Hematopoietic multipotent progenitor cell treated with erythropoietin and hydrocortisone succinate and interleukin-3 and kit ligand, for 6 days (in vitro differentiated cells): ENCODE data around the gene PRDM2.

Experiments
- DNase-seq: peaks from one replicate; pipeline ENCODE4 v3.0.0-alpha.2; 2015

Gene PRDM2

DNA sequence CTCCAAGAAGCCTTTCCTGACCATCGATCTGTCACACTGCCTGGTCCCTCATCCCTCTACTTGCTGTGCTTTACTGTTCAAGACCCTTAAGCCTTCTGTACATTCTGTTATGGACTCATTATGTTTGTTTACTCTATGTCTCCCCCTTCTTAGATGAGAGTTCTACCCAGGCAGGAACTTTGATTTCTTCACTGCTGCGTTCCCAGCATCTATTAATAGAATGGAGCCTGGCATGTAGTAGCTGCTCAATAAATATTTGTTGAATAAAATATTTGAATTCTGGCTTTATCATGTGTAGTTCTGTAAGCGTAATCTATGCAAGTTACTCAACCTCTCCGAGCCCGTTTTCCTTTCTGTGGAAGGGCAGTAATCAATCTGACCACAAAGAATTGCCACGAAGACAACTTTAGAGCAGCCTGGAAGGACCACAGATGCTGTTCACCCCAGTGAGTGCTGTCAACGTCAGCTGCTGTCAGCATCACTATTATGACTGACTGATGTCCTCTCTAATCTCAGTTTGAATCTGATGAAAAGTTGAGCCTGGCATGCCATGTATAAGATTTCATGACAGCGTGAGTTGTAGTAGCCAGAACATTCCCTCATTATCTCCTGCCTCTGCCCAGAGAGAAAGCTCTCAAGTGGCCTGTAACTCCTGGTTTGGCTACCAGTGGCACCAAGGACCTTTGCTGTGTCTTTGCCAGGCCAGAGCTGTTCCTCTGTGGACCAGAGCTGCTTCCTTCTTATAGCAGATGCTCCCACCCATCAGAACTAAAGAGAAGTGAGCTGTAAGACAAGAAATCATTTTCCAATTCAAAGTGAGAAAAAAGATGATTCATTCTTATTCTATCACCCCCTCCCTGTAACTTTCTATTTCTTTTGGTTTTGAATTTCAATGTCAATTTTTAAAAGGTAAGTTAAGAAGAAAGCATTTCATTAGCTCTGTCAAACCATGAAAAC, 94.5 kb downstream of the PRDM2 start:
- no peak for DNase-seq

DNA sequence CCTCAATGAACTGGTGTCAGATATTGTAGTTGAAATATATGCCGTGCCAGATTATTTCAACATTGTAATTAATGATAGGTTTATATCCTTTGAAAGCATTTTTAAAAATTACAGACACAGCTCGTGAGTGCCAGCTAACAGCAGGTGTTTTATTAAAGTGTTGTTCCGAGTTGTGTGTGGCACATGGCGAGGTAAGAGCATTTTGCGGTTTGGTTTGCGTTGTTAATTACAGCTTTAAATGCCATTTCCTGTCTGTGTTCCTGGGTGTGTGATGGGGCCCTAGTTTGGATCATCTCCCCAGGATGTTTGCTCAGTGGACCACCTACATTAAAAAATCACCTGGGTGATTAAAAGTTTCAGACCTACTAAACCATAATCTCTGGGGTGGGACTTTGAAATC, 97.4 kb downstream of the PRDM2 start:
- no peak for DNase-seq

DNA sequence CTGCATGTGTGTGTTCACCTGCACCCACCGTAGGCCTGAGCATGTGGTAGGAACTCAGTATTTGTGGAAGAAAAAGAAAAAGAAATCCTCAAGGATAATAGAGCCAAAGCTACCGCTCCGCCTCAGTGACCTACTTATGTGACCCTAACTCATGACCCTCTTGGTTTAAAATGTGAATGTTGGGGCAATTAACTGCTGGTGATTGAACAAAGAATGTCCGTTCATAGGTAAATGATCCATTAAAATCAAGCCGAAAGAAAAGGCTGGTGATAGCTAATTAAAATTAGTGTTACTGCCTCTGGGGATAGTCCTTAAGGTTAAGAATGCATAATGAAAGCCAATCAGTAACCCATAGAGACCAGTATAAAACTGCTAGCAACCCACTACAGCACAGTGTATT, 98.1 kb downstream of the PRDM2 start:
- DNase-seq = no peak

DNA sequence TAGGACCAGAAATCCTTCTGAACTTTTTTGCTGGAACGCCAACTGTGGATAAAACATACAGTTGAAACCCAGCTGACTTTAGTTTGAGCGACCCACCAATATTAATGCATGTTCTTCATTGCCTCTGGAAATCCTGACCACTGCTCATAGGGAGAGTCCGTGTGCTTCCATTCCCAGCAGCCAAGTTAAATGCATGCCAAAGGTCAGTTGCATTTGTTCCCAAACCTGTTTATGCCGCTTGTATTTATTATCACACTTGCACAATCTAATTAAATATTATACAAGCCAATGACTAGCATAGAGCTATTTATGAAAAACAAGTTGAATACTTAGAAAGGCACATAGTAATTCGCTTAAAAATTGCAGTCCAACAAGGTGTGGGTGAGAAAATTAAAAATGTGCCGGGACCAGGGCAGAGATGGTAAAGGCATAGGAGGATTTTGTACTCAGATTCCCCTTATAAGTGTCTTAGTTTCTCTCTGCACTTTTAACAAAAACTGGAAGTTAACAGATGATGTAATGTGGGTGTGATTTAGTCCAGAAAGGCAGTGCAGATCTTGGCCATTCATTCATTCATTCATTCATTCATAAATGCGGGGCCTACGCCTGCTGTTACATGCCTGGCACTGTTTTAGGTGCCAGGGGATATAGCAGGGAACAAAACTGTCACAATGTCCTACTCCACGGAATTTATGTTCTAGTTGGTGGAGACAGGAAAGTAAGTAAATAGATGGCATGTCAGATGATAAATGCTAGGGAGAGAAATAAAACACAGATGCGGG, 99.7 kb downstream of the PRDM2 start:
- DNase-seq = no peak

DNA sequence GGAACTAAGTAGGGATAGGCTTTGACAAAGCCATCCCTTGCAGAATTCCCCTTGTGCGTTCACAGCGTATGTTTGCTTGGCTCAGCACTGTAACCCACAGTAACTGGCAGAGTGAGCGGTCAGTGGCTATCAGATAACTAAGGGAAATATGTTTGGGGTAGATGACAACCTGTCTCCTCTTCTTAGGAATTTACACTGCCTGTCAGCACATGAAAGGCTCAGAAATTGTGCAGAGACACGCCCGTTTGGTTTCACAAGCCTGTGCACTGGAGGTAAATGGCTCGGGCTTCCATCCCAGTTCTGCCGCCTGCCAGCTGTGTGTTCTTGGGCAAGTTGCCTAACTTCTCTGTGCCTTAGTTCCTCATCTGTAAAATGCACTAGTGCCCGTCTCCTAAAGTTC, 101.2 kb downstream of the PRDM2 start:
- no peak for DNase-seq

DNA sequence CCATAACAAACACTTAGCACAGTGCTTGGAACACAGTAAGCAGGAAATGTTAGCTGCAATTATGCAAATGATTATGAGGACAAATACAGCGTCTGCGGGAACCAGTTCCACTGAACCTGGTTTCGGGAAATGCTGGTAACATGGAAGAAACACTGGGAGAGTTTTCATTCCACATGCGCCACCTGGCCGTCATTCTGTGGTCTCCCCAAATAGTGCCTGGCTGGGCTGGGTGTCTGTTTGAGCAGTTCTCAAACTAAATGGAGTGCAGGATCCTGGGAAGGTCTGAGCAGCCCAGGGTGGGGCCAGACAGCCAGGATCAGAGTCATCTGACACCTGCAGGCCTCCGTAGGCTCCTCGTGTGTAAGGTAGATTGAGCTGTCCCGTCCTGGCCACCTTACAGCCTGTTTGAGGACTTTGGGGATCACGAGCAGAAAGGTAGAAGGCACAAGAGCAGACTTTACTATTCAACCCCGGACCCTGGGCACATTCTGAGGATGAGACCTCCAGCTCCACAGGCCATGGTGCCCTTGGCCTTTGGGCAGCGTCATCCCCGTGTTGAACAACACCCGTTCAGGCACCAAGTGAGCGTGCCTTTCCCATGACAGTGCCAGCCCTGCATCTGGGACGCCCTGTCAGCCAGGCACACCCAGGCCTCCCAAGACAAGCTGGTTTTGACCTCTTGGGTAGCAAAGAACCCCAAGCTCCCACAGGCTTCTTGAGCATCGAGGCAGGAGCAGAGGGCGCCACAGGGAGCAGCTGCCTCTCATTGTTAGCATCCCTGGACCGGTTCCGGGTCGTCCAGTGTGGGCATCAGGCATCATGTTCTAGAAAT, 101.9 kb downstream of the PRDM2 start:
- no peak for DNase-seq

DNA sequence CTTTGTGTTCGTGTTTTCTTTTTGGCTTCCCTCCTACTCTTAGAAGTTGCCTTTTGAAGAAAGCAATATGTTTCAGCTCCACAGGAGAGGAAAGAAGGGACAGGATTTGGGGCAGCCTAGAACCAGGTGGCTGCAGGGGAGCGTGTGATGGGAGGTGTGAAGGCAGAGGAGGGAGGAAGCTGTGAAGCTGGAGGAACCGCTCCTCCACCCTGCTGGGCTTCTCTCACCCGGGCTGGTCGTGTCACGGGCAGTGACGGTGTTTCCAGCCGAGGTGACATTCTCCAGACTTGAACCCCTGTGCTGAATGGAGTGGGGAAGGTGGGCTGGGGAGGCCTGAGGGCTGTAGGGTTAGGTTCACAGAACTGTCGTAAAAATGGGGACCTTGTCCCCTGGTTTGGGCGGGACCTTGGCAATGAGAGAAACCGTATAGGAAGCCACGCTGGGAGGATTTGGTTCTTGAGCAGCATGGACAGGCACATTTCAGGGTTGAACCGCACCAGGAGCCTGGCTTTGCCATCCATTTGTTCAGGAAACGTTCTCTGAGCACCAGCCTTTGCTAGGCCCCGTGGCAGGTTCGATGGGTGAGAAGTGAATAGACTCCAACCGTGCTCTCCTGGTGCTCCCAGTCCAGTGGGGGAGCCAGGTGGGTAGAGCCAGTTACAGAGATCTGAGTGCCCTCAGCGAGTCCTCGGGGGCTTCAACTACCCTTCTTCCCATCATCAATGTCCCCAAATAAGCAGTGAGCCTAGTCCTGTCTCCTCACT, 103.0 kb downstream of the PRDM2 start:
- no peak for DNase-seq

DNA sequence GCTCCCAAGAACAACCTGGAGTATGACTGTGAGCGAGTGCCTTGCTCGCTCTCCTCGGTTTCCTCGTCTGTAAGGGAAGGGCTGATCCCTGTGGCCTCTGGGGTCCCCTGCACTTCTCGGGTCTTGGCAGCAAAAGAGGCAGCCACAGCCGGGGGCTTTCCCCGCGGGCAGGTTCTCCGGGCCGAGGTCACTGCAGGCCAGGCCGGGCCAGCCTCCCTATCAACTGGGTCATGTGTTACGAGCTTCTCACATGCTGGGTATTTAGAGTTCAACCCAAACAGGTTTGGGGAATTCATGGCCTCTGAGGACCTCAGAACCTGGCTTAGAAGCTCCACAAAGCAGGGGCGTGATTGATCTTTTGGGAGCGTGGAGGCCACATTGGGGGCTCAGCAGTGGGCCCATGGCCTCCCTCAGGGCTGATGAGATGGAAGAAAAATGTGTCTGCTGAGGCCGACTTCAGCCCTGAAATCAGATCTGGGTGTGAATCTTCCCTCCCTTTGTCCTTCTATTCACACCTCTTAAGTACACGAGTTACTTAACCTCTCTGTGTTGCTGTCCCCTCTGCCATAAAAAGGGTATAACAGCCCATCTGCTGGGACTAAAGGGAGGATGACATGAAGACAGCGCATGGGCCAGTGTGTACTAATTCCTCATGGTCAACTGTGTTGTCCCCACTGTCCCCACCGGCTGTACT, 103.7 kb downstream of the PRDM2 start:
- DNase-seq = no peak

DNA sequence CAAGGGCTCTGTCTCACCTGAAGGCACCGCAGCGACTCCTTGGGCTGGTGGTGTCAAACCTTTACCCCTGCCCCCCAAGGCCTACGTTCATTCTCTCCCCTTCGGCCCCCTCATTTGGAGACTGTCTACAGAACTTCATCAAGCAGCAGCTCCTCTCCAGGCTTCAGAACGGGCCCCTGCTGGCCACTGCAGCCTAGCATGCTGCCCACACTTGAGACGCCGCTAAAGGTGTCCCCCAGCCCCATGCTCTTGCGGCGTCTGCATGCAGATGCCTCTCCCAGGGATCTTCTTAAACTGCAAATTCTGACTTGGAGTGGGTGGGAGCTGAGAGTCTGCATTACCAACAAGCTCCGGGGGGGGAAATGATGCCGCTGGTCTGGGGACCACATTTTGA, 104.2 kb downstream of the PRDM2 start:
- DNase-seq = no peak

DNA sequence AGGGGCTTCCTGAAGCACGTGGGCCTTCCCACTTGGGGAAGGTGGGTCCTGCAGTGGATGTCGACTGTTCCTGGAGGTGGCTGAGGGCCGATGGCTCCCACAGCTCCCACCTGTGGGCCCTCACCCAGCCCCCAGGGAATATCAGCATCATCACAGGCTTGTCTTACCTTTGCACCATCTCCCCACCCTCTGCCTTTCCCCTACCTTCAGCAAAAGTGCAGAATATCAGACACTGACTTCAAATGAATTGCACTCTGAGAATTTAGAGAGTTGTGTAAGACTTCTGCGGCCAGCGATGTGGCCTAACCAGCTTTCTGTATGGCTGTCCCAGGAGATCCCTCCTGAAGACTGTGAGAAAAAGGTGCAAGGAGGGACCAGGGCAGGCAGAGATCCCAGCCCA, 105.4 kb downstream of the PRDM2 start:
- DNase-seq = no peak

DNA sequence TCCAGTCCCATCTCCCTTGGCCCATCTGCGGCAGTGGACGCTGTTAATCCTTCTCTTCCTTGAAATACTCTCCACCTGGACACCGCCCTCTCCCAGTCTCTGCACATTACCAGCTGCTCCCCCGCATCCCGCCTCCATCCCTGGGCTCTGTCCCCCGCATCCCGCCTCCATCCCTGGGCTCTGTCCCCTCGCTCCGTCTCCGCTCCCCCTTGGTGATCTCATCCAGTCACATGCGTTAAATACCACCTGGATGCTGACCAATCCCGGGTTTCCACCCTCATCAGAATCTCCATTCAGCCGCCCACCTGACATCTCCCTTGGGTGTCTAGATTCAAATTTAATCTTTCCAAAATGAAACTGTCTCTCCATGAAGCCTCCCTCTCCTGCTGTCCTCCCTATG, 106.1 kb downstream of the PRDM2 start:
- no peak for DNase-seq

DNA sequence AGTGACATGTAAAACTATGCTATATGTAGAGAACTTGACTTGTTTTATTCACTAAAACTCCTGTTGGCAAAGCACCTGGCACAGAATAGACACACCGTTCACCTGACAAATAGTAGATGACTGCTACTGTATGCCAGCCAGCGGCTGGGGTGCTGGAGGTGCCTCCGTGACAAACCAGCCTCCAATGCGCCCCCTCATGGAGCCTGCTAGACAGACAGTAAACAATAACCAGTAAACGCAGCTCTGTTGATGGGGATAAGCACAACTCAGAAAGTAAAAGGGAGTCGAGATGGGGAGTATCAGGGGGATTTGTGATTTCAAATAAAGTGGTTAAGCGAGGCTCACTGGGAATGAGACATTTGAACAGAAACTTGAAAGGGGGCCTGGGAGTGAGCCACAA, 107.2 kb downstream of the PRDM2 start:
- DNase-seq = peak; percentile 54

DNA sequence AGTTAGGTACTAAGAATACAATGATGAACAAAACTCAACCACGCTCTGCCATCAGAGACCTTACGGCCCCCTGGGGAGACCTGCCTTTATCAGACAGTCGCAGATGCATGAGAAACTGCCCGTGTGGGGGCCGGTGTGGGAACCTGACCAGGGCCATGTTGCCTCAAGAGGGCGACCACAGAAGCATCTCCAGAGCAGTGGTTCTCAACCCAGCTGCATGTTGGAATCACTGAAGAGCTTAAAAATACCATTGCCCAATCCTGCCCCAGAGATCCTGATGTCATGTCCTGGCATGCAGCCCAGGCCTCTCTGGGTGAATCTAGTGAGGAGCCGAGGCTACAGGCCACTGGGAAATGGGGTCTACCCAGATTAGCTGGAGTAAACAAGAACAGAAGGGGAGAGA, 108.7 kb downstream of the PRDM2 start:
- peak; percentile 60 for DNase-seq

DNA sequence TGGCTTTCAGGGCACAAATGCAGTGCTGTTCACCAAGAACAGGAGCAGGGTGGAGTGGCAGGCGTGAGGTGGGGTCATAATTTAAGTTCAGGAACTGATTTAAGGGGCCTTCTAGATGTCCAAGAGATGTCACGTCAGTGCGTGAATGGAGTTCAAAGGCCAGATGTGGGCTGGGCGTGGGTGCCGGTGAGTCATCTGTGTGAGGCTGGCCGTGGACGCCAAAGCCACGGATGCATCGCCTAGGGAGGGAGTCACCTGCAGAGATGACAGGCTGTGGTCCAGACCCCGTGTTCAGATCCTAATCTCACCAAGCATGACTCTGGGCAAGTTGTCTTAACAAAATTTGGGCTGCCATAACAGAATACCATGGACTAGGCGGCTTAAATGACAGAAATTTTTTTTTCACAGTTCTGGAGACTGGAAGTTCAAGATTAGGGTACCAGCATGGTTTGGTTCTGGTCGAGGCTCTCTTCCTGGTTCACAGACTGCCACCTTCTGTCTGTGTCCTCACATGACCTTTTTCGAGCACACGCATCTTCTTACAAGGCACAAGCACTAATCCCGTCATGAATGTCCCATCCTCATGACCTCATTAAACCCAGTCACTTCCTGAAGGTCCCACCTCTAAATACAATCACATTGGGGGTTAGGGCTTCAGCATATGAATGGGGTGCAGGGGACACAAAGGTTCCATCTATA, 109.6 kb downstream of the PRDM2 start:
- peak; percentile 18 for DNase-seq

DNA sequence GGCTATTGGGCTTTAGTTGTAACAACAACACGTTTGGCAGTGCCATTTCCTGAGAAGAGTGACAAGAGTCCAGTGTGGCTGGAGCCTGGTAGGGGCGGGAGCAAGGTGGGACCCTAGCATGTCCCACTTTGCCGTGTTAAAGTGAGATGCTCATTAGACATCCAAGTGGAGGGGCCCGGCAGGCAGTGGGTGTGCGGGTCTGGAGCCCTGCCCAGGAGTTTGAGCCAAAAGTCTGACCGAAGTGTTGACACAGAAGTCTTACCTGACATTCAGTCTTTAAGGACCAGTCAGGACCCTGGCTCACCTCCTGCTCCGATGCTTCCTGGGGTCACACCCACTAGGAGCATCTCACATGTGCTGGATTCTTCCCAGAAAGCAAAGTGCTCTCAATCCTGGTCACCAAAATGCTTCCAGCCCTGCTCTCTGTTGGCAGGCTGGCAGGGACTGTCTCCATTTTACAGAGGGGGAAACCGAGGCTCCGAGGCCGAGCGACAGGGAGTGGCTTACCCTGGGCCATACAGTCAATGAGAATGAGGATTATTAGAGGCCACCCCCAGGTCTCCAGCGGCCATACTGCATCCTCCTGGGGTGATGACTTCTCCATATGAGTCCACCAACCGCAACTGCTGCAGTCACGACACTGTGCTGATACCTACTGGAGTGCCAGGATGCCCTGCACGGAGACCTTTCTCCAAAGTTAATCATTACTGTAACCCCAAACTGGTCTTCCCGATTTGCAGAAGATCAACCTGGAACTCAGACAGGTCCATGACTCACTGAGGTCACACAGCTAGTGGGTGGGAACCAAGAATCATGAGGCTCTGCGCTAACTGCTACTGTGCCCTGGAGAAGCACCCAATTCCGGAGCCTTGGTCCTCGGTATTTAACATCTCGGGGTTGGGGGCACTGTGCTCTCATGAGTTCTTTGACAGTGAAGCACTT, 112.7 kb downstream of the PRDM2 start:
- DNase-seq = no peak

DNA sequence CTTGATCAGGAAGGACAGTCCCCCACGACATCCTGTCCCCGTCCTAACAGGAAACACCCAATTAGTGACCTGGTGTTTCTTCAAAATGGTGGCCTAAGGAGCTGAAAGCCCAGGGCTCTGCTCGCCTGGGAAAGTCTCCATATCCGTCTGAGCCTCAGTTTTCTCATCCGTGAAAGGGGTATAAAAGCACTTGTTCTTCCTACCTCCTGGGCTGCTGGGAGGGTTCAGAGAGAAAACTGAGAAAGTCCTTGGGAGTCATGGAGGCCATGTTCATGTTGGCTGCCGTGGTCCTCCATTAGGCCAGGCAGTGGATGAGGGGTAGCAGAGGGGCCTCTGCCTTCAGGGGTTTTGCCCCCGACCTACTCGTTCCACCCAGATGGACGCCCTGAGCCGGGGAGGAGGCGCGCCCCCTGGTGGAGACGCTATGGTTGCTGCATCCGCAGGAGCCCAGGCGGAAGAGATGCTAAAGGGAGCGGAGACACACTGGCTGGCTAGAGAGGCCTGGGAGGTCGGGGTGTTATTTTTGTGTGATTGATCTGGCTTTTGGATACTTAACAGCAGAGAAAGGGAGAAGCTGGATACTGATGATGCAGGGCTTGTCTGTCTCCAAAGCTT, 113.5 kb downstream of the PRDM2 start:
- peak; percentile 58 for DNase-seq

DNA sequence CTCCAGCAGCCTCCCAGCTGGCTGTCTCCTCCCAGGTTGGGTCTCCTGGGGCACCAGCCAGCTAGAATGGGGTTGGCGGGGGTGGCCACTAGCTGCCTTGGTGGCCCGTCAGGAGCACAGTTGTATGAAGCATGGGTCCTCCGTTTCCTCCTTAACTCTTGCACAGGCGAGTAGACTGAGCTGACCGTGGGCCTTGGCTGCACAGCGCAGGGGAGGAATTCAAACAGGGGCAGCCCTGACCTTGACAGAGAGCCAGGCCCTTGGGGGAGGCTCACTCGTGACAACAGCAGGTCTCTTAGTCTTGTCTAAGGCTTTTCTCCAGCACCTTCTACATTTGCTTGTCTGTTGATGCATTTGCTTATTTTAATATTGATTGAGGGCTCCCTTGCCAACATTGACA, 114.1 kb downstream of the PRDM2 start:
- no peak for DNase-seq

DNA sequence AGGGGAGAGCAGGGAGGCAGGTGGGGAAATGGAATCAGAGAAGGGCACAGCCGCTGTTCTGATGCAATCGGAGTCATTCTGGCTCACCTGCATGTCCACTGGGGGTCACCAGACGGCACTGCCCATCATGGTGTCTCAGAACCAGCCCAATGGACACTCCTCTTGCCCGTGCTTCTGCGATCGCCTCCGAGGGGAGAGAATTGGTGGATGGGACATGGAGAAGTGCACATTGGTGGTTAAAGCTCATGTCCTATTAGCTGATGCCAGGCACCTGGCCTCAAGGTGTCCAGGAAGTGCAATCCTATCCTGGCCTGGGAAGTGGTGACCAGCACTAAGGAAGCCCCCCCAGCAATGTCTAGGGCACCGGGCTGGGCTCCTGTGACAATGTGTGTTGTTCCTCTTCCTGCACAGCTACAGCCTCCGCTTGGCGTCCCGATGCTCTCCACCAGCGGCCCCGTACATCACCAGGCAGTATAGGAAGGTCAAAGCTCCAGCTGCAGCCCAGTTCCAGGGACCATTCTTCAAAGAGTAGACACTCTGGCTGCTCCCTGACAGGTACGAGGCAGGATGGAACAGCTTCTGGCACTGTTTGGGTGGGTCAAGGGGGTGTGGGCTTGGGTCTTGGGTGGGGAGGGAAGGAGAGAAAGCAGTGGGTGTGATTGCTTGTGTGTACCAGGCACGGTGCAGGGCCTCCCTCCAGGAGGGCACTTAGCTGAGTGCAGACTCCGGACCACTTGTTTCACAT, 116.2 kb downstream of the PRDM2 start:
- no peak for DNase-seq

DNA sequence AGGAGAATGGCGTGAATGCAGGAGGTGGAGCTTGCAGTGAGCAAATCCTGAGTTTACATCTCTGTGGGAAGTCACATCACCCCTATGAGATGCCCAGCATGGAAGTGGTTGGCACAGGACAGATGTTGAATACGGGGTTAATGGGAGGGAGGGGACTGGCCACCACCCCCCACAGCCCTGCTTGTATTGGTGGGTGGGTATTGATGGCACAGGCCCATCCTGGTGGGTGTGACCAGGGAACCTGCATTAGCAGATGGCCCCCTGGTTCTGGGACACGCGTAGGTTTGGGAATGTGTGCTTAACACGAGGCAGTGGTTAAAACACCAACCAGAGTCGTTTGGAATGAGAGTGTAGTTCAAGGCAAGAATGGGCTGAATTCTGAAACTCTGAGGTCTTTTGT, 117.9 kb downstream of the PRDM2 start:
- no peak for DNase-seq
